Activated T-helper 1 cell treated with Interleukin-2 at 50 U/mL for 16 hours (primary cell): ENCODE measurements around the gene PDE4B.

Experiments
- DNase-seq: peaks from one replicate; pipeline ENCODE4 v3.0.0-alpha.2; 2020; ENCODE audit warnings: low read depth

The PDE4B gene

GRCh38 chr1:65792669-65793358 is at the start of gene PDE4B:
Gene PDE4B, plus strand, starts transcription at chr1:65792895.
- no peak for DNase-seq

DNA sequence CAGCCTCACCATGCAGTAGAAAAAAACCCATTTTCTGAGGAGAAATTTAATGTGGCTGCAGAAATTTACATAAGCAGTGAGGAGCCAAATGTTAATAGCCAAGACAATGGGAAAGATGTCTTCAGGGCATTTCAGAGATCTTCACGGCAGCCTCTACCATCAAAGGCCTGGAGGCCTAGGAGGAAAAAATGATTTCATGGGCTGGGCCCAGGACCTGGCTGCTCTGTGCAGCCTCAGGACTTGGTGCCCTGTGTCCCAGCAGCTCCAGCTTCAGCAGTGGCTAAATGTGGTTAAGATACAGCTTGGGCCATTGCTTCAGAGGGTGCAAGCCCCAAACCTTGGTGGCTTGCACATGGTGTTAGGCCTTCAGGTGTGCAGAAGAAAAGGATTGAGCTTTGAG is 48.0 kb upstream of the PDE4B start:
- DNase-seq = no peak

GRCh38 chr1:65751961-65752360 is 40.7 kb upstream of the PDE4B start:
- DNase-seq = no peak

- DNase-seq = no peak
Observed at GRCh38 chr1:65756616-65757015, 36.1 kb upstream of the PDE4B start.

DNA sequence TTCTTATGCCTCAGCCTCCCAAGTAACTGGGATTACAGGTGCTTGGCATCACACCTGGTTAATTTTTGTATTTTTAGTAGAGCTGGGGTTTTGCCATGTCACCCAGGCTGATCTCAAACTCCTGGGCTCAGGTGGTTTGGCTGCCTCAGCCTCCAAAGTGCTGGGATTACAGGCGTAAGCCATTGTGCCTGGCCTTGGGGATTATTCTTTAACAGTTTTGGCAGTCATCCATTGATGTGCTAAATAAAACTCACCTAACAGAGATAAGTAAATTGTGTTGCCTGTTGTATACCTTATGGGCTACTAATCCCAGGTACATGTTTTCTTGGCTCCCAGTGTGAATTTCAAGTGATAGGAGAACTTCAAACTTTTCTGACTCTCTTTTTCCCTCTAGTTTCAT is 35.2 kb upstream of the PDE4B start:
- no peak for DNase-seq

GRCh38 chr1:65758128-65758527 is 34.6 kb upstream of the PDE4B start:
- DNase-seq = no peak

DNA sequence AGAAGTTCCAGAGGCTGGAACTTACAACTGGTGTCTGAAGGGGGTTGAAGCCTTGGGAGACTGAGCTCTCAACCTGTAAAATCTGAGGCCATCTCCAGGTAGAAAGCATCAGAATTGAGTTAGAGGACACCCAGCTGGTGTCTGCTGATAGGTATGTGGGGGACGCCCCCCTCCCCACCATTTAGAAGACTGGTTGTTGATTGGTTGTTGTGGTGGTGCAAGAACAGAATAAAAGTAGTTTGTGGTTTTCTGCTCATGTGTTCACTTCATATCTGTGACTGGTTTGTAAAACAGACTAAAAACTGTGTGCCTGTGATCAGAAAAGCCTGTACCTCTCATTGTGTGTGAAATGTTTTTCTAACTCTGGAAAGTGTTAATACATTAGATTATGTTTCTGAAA is 33.2 kb upstream of the PDE4B start:
- no peak for DNase-seq

- DNase-seq = no peak
Observed at GRCh38 chr1:65762081-65762862, 30.4 kb upstream of the PDE4B start.

DNA sequence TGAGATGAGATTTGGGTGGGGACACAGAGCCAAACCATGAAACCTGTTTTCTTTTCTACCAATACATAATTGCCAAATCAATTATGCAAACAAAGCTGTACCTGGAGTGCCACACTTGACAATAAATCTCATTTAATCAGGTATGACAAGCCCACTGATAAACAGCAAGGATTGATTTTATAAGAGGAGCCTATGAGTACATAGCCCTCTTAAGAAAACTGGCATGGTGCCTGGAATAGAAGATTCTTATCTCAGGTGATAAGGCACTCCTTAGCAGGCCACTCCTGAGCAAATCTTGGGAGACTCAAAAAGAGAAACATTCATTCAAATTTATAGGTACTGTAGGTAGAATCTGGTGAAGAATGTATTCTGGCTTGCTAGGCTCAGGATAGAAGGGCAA is 28.6 kb upstream of the PDE4B start:
- DNase-seq = no peak

- DNase-seq = no peak
Observed at GRCh38 chr1:65765631-65766030, 27.1 kb upstream of the PDE4B start.

GRCh38 chr1:65769636-65770035 is 23.1 kb upstream of the PDE4B start:
- no peak for DNase-seq

GRCh38 chr1:65772607-65773006 is 20.1 kb upstream of the PDE4B start:
- DNase-seq = no peak

DNA sequence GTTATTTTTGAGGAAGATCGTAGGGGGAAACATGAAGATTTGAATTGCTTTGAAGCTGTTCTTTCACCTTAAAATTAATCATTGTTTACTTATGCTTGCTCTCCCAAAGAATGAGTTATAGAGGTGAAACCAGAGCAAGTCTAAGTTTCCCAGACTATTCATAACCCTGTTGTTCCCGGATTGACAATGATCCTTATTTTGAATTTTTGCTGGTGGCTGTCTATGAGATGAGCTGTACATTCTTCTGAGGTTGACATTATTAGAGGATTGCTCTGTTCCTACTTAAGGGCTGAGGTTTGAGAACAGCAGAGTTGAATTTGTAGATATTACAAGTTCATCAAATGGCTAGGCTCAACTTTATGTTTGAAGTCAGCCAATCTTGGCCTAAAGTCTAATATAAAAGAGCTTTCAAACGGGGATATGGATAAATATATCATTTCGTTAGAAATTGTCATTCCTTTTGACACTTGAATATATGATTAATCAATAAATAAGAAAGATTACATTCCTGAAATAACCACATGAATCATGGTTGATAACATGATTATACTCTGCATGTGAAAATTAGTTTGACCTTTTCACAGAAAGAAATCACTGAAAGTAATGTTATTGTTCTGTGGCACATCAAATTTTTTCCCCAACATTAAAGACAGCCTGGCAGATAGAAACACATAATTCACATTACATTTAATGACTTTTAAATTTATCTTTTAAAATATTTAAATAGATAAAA is 19.1 kb upstream of the PDE4B start:
- no peak for DNase-seq

- no peak for DNase-seq
Observed at GRCh38 chr1:65788762-65789161, 3.9 kb upstream of the PDE4B start.

- no peak for DNase-seq
Observed at GRCh38 chr1:65791396-65791795, 1.3 kb upstream of the PDE4B start.

DNA sequence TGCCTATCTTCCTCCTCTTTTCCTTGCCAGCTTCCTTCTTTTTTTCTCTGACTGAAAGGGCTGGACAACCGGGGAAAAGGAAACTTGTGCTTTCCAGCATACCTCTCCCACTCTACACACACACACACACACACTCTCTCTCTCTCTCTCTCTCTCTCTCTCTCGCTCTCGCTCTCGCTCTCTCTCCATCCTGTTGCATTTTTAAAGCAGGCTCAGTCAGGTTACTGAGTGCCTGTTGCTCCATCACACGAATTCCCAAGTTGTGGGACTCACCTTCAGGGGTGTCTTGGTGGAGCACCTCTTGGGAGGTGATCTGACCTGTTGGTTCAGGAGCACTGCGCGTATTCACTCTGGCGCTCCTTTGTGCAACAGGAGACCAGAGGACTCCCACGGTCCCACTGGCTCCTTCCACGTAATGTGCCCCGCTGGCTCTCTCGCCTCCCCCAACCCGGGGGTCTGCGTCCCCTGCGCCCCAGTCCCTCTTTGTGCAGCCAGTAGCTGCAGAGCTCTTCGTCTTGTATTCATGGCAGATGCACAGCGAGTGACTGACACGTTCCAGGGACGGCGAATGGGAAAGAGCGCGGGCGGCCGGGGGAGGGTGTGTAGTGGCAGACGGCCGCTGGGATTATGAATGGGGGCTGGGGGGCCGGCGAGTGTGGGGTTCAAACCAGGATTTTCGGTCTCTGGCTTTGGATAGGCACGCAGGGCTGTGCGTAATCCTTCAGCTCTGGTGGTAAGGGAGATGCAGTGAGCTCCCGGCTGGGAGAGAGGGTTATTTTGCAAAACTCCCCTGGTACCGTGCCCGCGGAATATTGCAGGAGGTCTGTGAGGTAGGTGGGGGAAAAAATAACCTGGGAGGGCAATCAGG is 660 bp upstream of the PDE4B start:
- no peak for DNase-seq

DNA sequence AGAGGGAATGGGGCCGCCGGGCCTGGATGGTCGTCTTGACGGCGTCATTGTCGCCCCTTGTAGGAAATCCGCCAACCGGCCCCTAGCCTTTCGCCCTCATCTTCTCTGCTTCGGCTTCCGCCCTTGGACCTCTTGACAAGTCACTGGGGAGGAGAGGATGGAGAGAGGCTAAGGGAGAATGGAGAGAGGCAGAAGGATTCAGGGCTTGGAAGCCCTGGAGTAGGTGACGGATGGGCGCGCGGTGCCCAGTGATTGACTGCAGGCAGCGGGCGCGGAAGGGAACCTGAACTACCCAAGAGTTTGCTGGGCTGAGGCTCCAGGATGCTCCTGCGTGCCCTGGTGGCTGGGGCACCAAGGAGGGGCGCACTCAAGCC is 651 bp downstream of the PDE4B start:
- no peak for DNase-seq

GRCh38 chr1:65795311-65795710 is 2.6 kb downstream of the PDE4B start:
- no peak for DNase-seq

DNA sequence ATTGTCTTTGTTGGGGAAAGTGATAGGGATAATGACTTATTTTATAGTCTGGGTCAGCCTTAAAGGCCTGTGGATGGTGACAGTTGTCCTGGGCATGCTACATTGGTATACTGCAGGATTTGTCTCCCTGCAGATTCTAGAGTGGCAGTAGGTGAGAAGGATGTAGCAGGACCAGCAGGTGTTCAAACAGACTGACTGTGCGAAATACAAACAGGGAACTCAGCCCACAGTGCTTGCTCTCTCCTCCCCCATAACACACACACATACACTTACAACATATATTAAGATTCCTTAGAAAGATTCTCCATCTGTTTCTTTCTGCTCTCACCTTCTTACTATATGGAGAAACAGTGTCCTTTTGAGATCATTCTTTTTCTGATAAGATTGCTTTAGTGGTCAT is 6.9 kb downstream of the PDE4B start:
- no peak for DNase-seq

GRCh38 chr1:65804584-65804983 is 11.9 kb downstream of the PDE4B start:
- no peak for DNase-seq

GRCh38 chr1:65812065-65812464 is 19.4 kb downstream of the PDE4B start:
- DNase-seq = no peak

GRCh38 chr1:65813956-65814355 is 21.3 kb downstream of the PDE4B start:
- DNase-seq = no peak
